AG10803 (cell line): ENCODE data around the gene ARHGAP44.
A peak's percentile ranks its signal among the peaks of the same experiment; 100 is the strongest.

Experiments
- DNase-seq: peaks from one replicate; pipeline ENCODE4 v3.0.0; 2010; ENCODE audit warnings: low read depth
- H3K4me3 ChIP-seq: 2 replicates; pipeline ENCODE4 v1.5.1; 2011; ENCODE audit warnings: mild to moderate bottlenecking, low read length, control low read depth
- CTCF ChIP-seq: conservative IDR thresholded peaks from 2 replicates; pipeline ENCODE4 v1.5.1; 2011; ENCODE audit warnings: mild to moderate bottlenecking, low read length, control low read depth, inconsistent platforms

ARHGAP44 gene

GRCh38 chr17:12756786-12757185 is 32.5 kb upstream of the ARHGAP44 start:
- no peak for TF ChIP-seq CTCF
- H3K4me3 ChIP-seq, result no peak overlapping the region
- peak; percentile 15 for DNase-seq

DNA sequence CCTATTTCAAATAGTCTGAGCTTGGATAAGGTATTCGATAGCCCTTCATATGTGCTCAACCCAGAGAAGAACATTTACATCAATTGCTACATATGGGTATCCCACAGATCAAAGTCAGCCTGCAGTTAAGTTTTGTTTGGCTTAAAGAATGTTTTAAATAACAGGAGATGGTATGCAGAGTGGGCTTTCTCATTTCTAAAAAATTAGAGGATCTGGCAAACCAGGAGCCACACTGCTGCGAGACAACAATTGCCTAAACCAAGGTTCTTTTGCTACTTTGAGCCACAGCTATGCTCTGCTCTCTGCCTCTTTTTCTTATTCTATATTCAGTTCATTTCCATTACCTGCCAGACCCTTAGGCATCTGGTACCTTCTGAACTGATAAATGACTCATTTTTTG is 30.2 kb upstream of the ARHGAP44 start:
- DNase-seq, result no peak
- no peak for TF ChIP-seq CTCF
- no peak overlapping the region for H3K4me3 ChIP-seq

- TF ChIP-seq CTCF, result no peak
- DNase-seq, result peak; percentile 65
- no peak overlapping the region for H3K4me3 ChIP-seq
These were observed 23.8 kb upstream of the ARHGAP44 start for GRCh38 chr17:12765548-12765947.

GRCh38 chr17:12768255-12768654 is 21.0 kb upstream of the ARHGAP44 start:
- no peak for TF ChIP-seq CTCF
- no peak for DNase-seq
- H3K4me3 ChIP-seq, result no peak overlapping the region

GRCh38 chr17:12769981-12770380 is 19.3 kb upstream of the ARHGAP44 start:
- no peak for TF ChIP-seq CTCF
- peak; percentile 7 for DNase-seq
- H3K4me3 ChIP-seq, result no peak overlapping the region

DNA sequence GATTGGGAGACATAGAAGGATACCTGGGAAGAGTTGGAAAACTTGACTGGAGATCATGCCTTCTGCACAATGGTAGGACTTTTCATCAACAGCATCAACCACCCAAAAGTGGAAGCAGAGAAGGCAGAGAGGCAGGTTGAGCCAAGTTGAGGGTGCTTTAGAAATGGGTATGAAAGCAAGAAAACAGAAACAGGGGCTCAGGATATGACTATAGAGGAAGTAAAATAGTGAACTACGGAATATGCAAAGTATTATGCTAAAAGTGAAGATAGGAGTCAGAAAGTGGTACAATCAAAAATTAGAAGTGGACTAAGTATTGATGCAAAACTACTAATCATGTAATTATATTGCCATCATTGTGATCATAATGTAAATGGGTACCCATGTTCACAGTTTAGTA is 16.1 kb upstream of the ARHGAP44 start:
- TF ChIP-seq CTCF, result no peak
- no peak for DNase-seq
- H3K4me3 ChIP-seq, result no peak overlapping the region

DNA sequence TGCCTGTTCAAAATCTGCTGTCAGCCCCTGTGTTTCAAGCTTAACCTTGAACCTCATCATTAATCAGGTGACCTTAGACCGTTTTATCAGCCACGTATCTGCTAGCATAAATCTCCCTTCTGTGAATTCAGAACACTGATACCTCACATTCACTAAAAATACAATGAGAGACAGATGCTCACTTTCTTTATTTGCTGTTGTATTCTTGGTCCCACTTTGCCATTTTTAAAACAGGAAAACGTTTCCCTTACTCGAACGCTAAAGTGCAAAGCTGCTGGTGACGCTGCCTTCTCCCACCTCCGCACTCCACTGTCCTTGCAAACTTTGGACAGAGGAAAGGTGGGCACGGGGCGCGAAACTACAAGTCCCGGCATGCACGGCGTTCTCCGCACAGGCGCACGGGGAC is 220 bp upstream of the ARHGAP44 start:
- TF ChIP-seq CTCF, result no peak
- DNase-seq, result no peak
- H3K4me3 ChIP-seq, result peak overlapping the region; percentile 54
